KMS-11 (cell line): ENCODE results near the gene PCDH12.

ENCODE experiments used
- H2AFZ ChIP-seq: fragments of 200-600 bp; sonication (generic); 2 replicates; pipeline ENCODE4 v1.6.1; 2016; ENCODE audit warnings: antibody characterized with exemption, mixed run types, low read depth
- H3K27ac ChIP-seq: fragments of 200-600 bp; sonication (generic); 2 replicates; pipeline ENCODE4 v1.6.1; 2016; ENCODE audit warnings: mild to moderate bottlenecking, mixed run types
- H3K27me3 ChIP-seq: fragments of 200-600 bp; sonication (generic); 2 replicates; pipeline ENCODE4 v1.6.1; 2017; ENCODE audit warnings: mild to moderate bottlenecking, low read depth, mixed run types, moderate library complexity; ENCODE audit not compliant: insufficient read depth
- H3K36me3 ChIP-seq: fragments of 200-600 bp; sonication (generic); 2 replicates; pipeline ENCODE4 v1.6.1; 2017; ENCODE audit warnings: mild to moderate bottlenecking, mixed run types; ENCODE audit not compliant: insufficient read depth
- H3K4me1 ChIP-seq: fragments of 200-600 bp; sonication (generic); 2 replicates; pipeline ENCODE4 v1.6.1; 2016; ENCODE audit warnings: mild to moderate bottlenecking, low read depth, mixed run types; ENCODE audit not compliant: poor library complexity, severe bottlenecking
- H3K4me2 ChIP-seq: fragments of 200-600 bp; sonication (generic); 2 replicates; pipeline ENCODE4 v1.7.0; 2016; ENCODE audit warnings: mild to moderate bottlenecking, mixed run types
- H3K4me3 ChIP-seq: fragments of 200-600 bp; sonication (generic); IDR thresholded peaks from 2 replicates; pipeline ENCODE4 v1.6.1; 2017; ENCODE audit warnings: low read depth, low read length, mixed read lengths; ENCODE audit not compliant: insufficient read depth
- H3K79me2 ChIP-seq: fragments of 200-600 bp; sonication (generic); 2 replicates; pipeline ENCODE4 v1.6.1; 2016; ENCODE audit warnings: low read depth, mixed run types; ENCODE audit not compliant: insufficient read depth
- H3K9ac ChIP-seq: fragments of 200-600 bp; sonication (generic); 2 replicates; pipeline ENCODE4 v1.6.1; 2016; ENCODE audit warnings: mild to moderate bottlenecking, mixed run types
- H4K20me1 ChIP-seq: fragments of 200-600 bp; sonication (generic); 2 replicates; pipeline ENCODE4 v1.6.1; 2016; ENCODE audit warnings: mild to moderate bottlenecking, mixed run types; ENCODE audit not compliant: insufficient read depth
- CTCF ChIP-seq: fragments of 200-600 bp; sonication (generic); conservative IDR thresholded peaks from 2 replicates; pipeline ENCODE4 v1.6.1; 2017; ENCODE audit warnings: low read depth, mild to moderate bottlenecking, antibody characterized with exemption, low read length, moderate library complexity, mixed read lengths

PCDH12 gene

GRCh38 chr5:141910271-141910673 is 47.7 kb downstream of the PCDH12 start:
- no peak for TF ChIP-seq CTCF

GRCh38 chr5:141909212-141909611 is 48.8 kb downstream of the PCDH12 start:
- Histone ChIP-seq H2AFZ (no peak overlapping the region), H3K4me2 (no peak overlapping the region), H4K20me1 (no peaks in the 10 kb centered on the region), H3K9ac (no peak overlapping the region), H3K36me3 (no peaks in the 10 kb centered on the region), H3K27me3 (no peaks in the 10 kb centered on the region), H3K4me1 (no peaks in the 10 kb centered on the region), H3K27ac (no peak overlapping the region), H3K4me3 (no peak overlapping the region), H3K79me2 (no peaks in the 10 kb centered on the region)
- no peak for TF ChIP-seq CTCF

More at GRCh38 chr5:141910271-141910673, 47.7 kb downstream of the PCDH12 start:
- Histone ChIP-seq H3K27ac (no peak overlapping the region), H3K36me3 (no peaks in the 10 kb centered on the region), H3K9ac (no peak overlapping the region), H3K4me3 (no peak overlapping the region), H3K79me2 (no peaks in the 10 kb centered on the region), H3K27me3 (no peaks in the 10 kb centered on the region), H4K20me1 (no peaks in the 10 kb centered on the region), H3K4me2 (no peak overlapping the region), H3K4me1 (no peaks in the 10 kb centered on the region), H2AFZ (no peak overlapping the region)

- no peaks in the 10 kb centered on the region for H3K79me2 ChIP-seq
- no peaks in the 10 kb centered on the region for H4K20me1 ChIP-seq
- H3K27ac ChIP-seq: no peak overlapping the region
- TF ChIP-seq CTCF: no peak
- H3K4me3 ChIP-seq: no peak overlapping the region
- H3K36me3 ChIP-seq: no peaks in the 10 kb centered on the region
- no peaks in the 10 kb centered on the region for H3K4me1 ChIP-seq
- no peaks in the 10 kb centered on the region for H3K27me3 ChIP-seq
- H3K4me2 ChIP-seq: no peak overlapping the region
- H3K9ac ChIP-seq: no peak overlapping the region
- H2AFZ ChIP-seq: no peak overlapping the region
Observed at GRCh38 chr5:141908796-141909195, 49.2 kb downstream of the PCDH12 start.

- no peaks in the 10 kb centered on the region for H4K20me1 ChIP-seq
- TF ChIP-seq CTCF: no peak
- H3K27ac ChIP-seq: no peak overlapping the region
- no peaks in the 10 kb centered on the region for H3K79me2 ChIP-seq
- H3K27me3 ChIP-seq: no peaks in the 10 kb centered on the region
- no peak overlapping the region for H3K4me3 ChIP-seq
- H2AFZ ChIP-seq: no peak overlapping the region
- H3K4me2 ChIP-seq: no peak overlapping the region
- H3K4me1 ChIP-seq: no peaks in the 10 kb centered on the region
- no peaks in the 10 kb centered on the region for H3K36me3 ChIP-seq
- H3K9ac ChIP-seq: no peak overlapping the region
Observed at GRCh38 chr5:141906972-141907371, 51.0 kb downstream of the PCDH12 start.

- no peaks in the 10 kb centered on the region for H3K79me2 ChIP-seq
- TF ChIP-seq CTCF: no peak
- H3K36me3 ChIP-seq: no peaks in the 10 kb centered on the region
- no peak overlapping the region for H2AFZ ChIP-seq
- no peak overlapping the region for H3K27ac ChIP-seq
- no peak overlapping the region for H3K4me3 ChIP-seq
- H3K9ac ChIP-seq: no peak overlapping the region
- no peaks in the 10 kb centered on the region for H3K4me1 ChIP-seq
- no peak overlapping the region for H3K4me2 ChIP-seq
- no peaks in the 10 kb centered on the region for H3K27me3 ChIP-seq
- no peaks in the 10 kb centered on the region for H4K20me1 ChIP-seq
Observed at GRCh38 chr5:141906517-141906916, 51.5 kb downstream of the PCDH12 start.
